ENCODE measurements around the gene BRIP1.
"Not testable (repeated sequence)": the region's sequence is repeated elsewhere in the genome, so short reads cannot be mapped to it uniquely, and the experiment has no call there.

The BRIP1 gene

GRCh38 chr17:61723183-61723582 lies 140.1 kb downstream of the BRIP1 start:
- no peak for DNase-seq

GRCh38 chr17:61722398-61722797 lies 140.9 kb downstream of the BRIP1 start:
- DNase-seq = no peak

GRCh38 chr17:61720016-61720795 lies 143.1 kb downstream of the BRIP1 start:
- no peak for DNase-seq

- not testable (repeated sequence) for DNase-seq
These were observed 144.1 kb downstream of the BRIP1 start for GRCh38 chr17:61719220-61719619.

- DNase-seq = no peak
These were observed 145.3 kb downstream of the BRIP1 start for GRCh38 chr17:61718022-61718421.

- no peak for DNase-seq
These were observed 146.0 kb downstream of the BRIP1 start for GRCh38 chr17:61717352-61717751.

GRCh38 chr17:61716225-61716829 lies 147.0 kb downstream of the BRIP1 start:
- DNase-seq = no peak

GRCh38 chr17:61715348-61715747 lies 148.0 kb downstream of the BRIP1 start:
- no peak for DNase-seq

GRCh38 chr17:61714300-61714699 lies 149.0 kb downstream of the BRIP1 start:
- DNase-seq = no peak

- DNase-seq = no peak
These were observed 150.3 kb downstream of the BRIP1 start for GRCh38 chr17:61713035-61713434.

GRCh38 chr17:61710546-61710945 lies 152.8 kb downstream of the BRIP1 start:
- no peak for DNase-seq

GRCh38 chr17:61709567-61709966 lies 153.8 kb downstream of the BRIP1 start:
- no peak for DNase-seq

- DNase-seq = no peak
These were observed 158.3 kb downstream of the BRIP1 start for GRCh38 chr17:61704935-61705449.

GRCh38 chr17:61702450-61702849 lies 160.9 kb downstream of the BRIP1 start:
- DNase-seq = no peak

- no peak for DNase-seq
These were observed 161.3 kb downstream of the BRIP1 start for GRCh38 chr17:61701978-61702377.

- DNase-seq = no peak
These were observed 162.0 kb downstream of the BRIP1 start for GRCh38 chr17:61701334-61701733.

GRCh38 chr17:61700252-61700651 lies 163.1 kb downstream of the BRIP1 start:
- no peak for DNase-seq

- no peak for DNase-seq
These were observed 163.6 kb downstream of the BRIP1 start for GRCh38 chr17:61699694-61700093.

- DNase-seq = no peak
These were observed 164.3 kb downstream of the BRIP1 start for GRCh38 chr17:61699032-61699431.

- DNase-seq = no peak
These were observed 165.1 kb downstream of the BRIP1 start for GRCh38 chr17:61698244-61698643.

GRCh38 chr17:61695779-61696337 lies 167.5 kb downstream of the BRIP1 start:
- DNase-seq = no peak

GRCh38 chr17:61694095-61694494 lies 169.2 kb downstream of the BRIP1 start:
- no peak for DNase-seq

GRCh38 chr17:61689610-61690180 lies 173.6 kb downstream of the BRIP1 start:
- no peak for DNase-seq

- no peak for DNase-seq
These were observed 175.6 kb downstream of the BRIP1 start for GRCh38 chr17:61687769-61688168.

All from hematopoietic multipotent progenitor cell treated with erythropoietin and hydrocortisone succinate and interleukin-3 and kit ligand, for 8 days (in vitro differentiated cells).